ENCODE measurements around the gene GOLGA3. TPM values are rescaled to one million over a fixed set of nuclear protein-coding genes. Genes with fewer than 3 reads are reported as not detected.

Gene GOLGA3
- total RNA-seq, 1 donor from 2014 or later = 91.2 TPM

- no peak for DNase-seq
These were observed 105.5 kb downstream of the GOLGA3 start for GRCh38 chr12:132723015-132723763.

DNA sequence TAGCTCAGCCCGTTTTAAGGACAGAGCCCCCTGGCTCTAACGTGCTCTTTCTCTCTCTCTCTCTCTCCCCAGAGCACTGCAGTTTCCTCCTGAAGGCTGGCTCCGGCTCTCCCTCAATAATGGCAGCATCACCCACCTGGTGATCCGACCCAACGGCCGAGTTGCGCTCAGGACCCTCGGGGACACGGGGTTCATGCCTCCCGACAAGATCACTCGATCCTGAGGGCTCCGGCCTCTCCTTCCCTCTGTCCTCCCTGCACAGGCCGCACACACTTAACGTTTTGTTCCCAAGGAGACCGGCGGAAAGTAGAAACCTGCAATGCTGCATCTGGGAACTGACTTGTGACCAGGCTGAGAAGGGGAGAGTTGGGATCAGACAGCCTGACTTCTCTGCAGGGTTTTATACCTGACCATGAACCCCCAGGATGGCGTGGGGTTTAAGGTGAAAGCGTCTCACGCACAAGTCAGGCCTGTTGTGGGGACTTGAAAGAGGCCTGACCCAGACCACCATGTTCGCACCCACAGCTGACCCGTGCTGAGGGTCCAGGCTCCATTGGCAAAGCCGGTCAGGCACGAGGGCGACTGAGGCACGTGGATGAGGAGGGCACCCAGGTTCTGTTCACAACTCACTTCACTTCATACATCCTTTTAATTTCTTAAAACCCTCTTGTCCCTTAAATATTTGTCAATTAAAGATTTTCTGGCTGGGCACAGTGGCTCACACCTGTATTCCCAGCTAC, 107.9 kb downstream of the GOLGA3 start:
- DNase-seq = no peak

- DNase-seq = no peak
These were observed 108.7 kb downstream of the GOLGA3 start for GRCh38 chr12:132719954-132720324.

GRCh38 chr12:132719141-132719953, 109.3 kb downstream of the GOLGA3 start:
- no peak for DNase-seq

Small RNA genes lying within 50 kb of the gene (small RNA-seq; reads per million reads assigned to genes)
- gene RNA5SP379 (ENCODE audit: low replicate concordance) = not detected

Other genes with a start within 250 kb of the GOLGA3 start
- gene LRCOL1, start 218.3 kb downstream of the GOLGA3 start, total RNA-seq = not detected
- gene P2RX2, start 210.1 kb downstream of the GOLGA3 start, total RNA-seq = not detected
- gene POLE, start 141.5 kb downstream of the GOLGA3 start, total RNA-seq = 32.1 TPM
- gene PXMP2, start 141.3 kb downstream of the GOLGA3 start, total RNA-seq = 31.5 TPM
- gene PGAM5, start 118.0 kb downstream of the GOLGA3 start, total RNA-seq = 24.1 TPM
- 61.1 TPM for gene ANKLE2, start 67.0 kb downstream of the GOLGA3 start, total RNA-seq
- 23.2 TPM for gene CHFR, start 58.7 kb upstream of the GOLGA3 start, total RNA-seq
- gene ZNF605, start 127.4 kb upstream of the GOLGA3 start, total RNA-seq = 18.9 TPM
- 21.2 TPM for gene ZNF26, start 157.5 kb upstream of the GOLGA3 start, total RNA-seq
- gene ZNF84, start 208.6 kb upstream of the GOLGA3 start, total RNA-seq = 42.5 TPM

Measured in tongue (tissue), 3 donors.